Effector memory CD4-positive, alpha-beta T cell (primary cell): Measurements from ENCODE around the gene NCAM2.

Experiments
- DNase-seq, 3 donors: peaks; one replicate each; pipeline ENCODE4 v3.0.0-alpha.2; 2020
- H3K27ac ChIP-seq: 2 replicates; pipeline ENCODE4 v1.7.0; 2013; ENCODE audit warnings: mild to moderate bottlenecking, low read length, moderate library complexity; ENCODE audit not compliant: insufficient read depth, poor library complexity, severe bottlenecking
- H3K27me3 ChIP-seq: replicated peaks from 2 replicates; pipeline ENCODE4 v1.7.0; 2013; ENCODE audit warnings: mild to moderate bottlenecking, low read length; ENCODE audit not compliant: insufficient read depth, control insufficient read depth, poor library complexity, severe bottlenecking
- H3K36me3 ChIP-seq: 2 replicates; pipeline ENCODE4 v1.7.0; 2013; ENCODE audit warnings: mild to moderate bottlenecking, low read length, moderate library complexity; ENCODE audit not compliant: control insufficient read depth, insufficient read depth
- H3K4me1 ChIP-seq: 2 replicates; pipeline ENCODE4 v1.7.0; 2013; ENCODE audit warnings: low read length, mild to moderate bottlenecking; ENCODE audit not compliant: control insufficient read depth, insufficient read depth, poor library complexity, severe bottlenecking
- H3K4me3 ChIP-seq: 2 replicates; pipeline ENCODE4 v1.7.0; 2013; ENCODE audit warnings: low read length, low read depth, mild to moderate bottlenecking; ENCODE audit not compliant: insufficient read depth, poor library complexity, severe bottlenecking
- H3K9me3 ChIP-seq: 2 replicates; pipeline ENCODE4 v1.7.0; 2013; ENCODE audit warnings: mild to moderate bottlenecking, low read length, moderate library complexity; ENCODE audit not compliant: control insufficient read depth

Gene NCAM2

GRCh38 chr21:21301013-21301412, 302.8 kb downstream of the NCAM2 start:
- Histone ChIP-seq H3K27me3 (no peaks in the 10 kb centered on the region), H3K27ac (no peak overlapping the region), H3K4me1 (no peaks in the 10 kb centered on the region), H3K36me3 (no peaks in the 10 kb centered on the region), H3K4me3 (no peak overlapping the region), H3K9me3 (no peaks in the 10 kb centered on the region)
- DNase-seq, result no peak

- H3K4me3 ChIP-seq, result no peak overlapping the region
- no peaks in the 10 kb centered on the region for H3K36me3 ChIP-seq
- no peak overlapping the region for H3K27ac ChIP-seq
- no peaks in the 10 kb centered on the region for H3K9me3 ChIP-seq
- no peaks in the 10 kb centered on the region for H3K4me1 ChIP-seq
- no peak for DNase-seq
- H3K27me3 ChIP-seq, result no peaks in the 10 kb centered on the region
Measured at GRCh38 chr21:21309510-21309909, 311.3 kb downstream of the NCAM2 start.

- Histone ChIP-seq H3K4me1 (no peaks in the 10 kb centered on the region), H3K27me3 (no peaks in the 10 kb centered on the region), H3K4me3 (no peak overlapping the region), H3K9me3 (no peaks in the 10 kb centered on the region), H3K36me3 (no peaks in the 10 kb centered on the region), H3K27ac (no peak overlapping the region)
- no peak for DNase-seq
Measured at GRCh38 chr21:21324297-21324696, 326.1 kb downstream of the NCAM2 start.

GRCh38 chr21:21332492-21332891, 334.3 kb downstream of the NCAM2 start:
- Histone ChIP-seq H3K4me3 (no peak overlapping the region), H3K27ac (no peak overlapping the region), H3K36me3 (no peaks in the 10 kb centered on the region), H3K9me3 (no peaks in the 10 kb centered on the region), H3K4me1 (no peaks in the 10 kb centered on the region), H3K27me3 (no peaks in the 10 kb centered on the region)
- no peak for DNase-seq

GRCh38 chr21:21341041-21341440, 342.8 kb downstream of the NCAM2 start:
- no peaks in the 10 kb centered on the region for H3K36me3 ChIP-seq
- H3K4me1 ChIP-seq, result no peaks in the 10 kb centered on the region
- no peaks in the 10 kb centered on the region for H3K27me3 ChIP-seq
- DNase-seq, result no peak
- no peak overlapping the region for H3K4me3 ChIP-seq
- no peak overlapping the region for H3K27ac ChIP-seq
- no peaks in the 10 kb centered on the region for H3K9me3 ChIP-seq

GRCh38 chr21:21345296-21345695, 347.1 kb downstream of the NCAM2 start:
- Histone ChIP-seq H3K4me3 (no peak overlapping the region), H3K27ac (no peak overlapping the region), H3K27me3 (no peaks in the 10 kb centered on the region), H3K9me3 (no peaks in the 10 kb centered on the region), H3K4me1 (no peaks in the 10 kb centered on the region), H3K36me3 (no peaks in the 10 kb centered on the region)
- no peak for DNase-seq

- Histone ChIP-seq H3K27me3 (no peaks in the 10 kb centered on the region), H3K36me3 (no peaks in the 10 kb centered on the region), H3K27ac (no peak overlapping the region), H3K4me3 (no peak overlapping the region), H3K9me3 (no peaks in the 10 kb centered on the region), H3K4me1 (no peaks in the 10 kb centered on the region)
- DNase-seq, result no peak
Measured at GRCh38 chr21:21345872-21346271, 347.7 kb downstream of the NCAM2 start.

- Histone ChIP-seq H3K9me3 (no peaks in the 10 kb centered on the region), H3K36me3 (no peaks in the 10 kb centered on the region), H3K27ac (no peak overlapping the region), H3K4me3 (no peak overlapping the region), H3K27me3 (no peaks in the 10 kb centered on the region), H3K4me1 (no peaks in the 10 kb centered on the region)
- DNase-seq, result no peak
Measured at GRCh38 chr21:21366277-21366676, 368.1 kb downstream of the NCAM2 start.

- H3K36me3 ChIP-seq, result no peaks in the 10 kb centered on the region
- no peaks in the 10 kb centered on the region for H3K27me3 ChIP-seq
- DNase-seq, result no peak
- H3K4me1 ChIP-seq, result no peaks in the 10 kb centered on the region
- H3K27ac ChIP-seq, result no peak overlapping the region
- H3K4me3 ChIP-seq, result no peak overlapping the region
- no peaks in the 10 kb centered on the region for H3K9me3 ChIP-seq
Measured at GRCh38 chr21:21367583-21367982, 369.4 kb downstream of the NCAM2 start.

- no peak for DNase-seq
- Histone ChIP-seq H3K4me1 (no peaks in the 10 kb centered on the region), H3K36me3 (no peaks in the 10 kb centered on the region), H3K27ac (no peak overlapping the region), H3K4me3 (no peak overlapping the region), H3K27me3 (no peaks in the 10 kb centered on the region), H3K9me3 (no peaks in the 10 kb centered on the region)
Measured at GRCh38 chr21:21373969-21374368, 375.8 kb downstream of the NCAM2 start.

GRCh38 chr21:21383126-21383525, 384.9 kb downstream of the NCAM2 start:
- no peak overlapping the region for H3K27ac ChIP-seq
- H3K27me3 ChIP-seq, result no peaks in the 10 kb centered on the region
- no peaks in the 10 kb centered on the region for H3K4me1 ChIP-seq
- H3K4me3 ChIP-seq, result no peak overlapping the region
- H3K9me3 ChIP-seq, result no peaks in the 10 kb centered on the region
- DNase-seq, result no peak
- no peaks in the 10 kb centered on the region for H3K36me3 ChIP-seq
